Uterus (tissue), 4 donors: ENCODE results near the gene DENND4C. TPM values are rescaled to one million over a fixed set of nuclear protein-coding genes. Genes with fewer than 3 reads are reported as not detected.

Experiments
- DNase-seq, 2 donors: peaks; one replicate each; pipeline ENCODE4 v3.0.0-alpha.2; 2019 to 2020
- H3K27ac ChIP-seq, 2 donors: fragments of 200-600 bp; sonication (generic); 1 replicate in 1 of 2; 2 replicates in 1 of 2; pipeline ENCODE4 v1.5.1; 2016 to 2018
- H3K27me3 ChIP-seq, 2 donors: fragments of 200-600 bp; sonication (generic); one replicate each; pipeline ENCODE4 v1.5.1; 2018 to 2019; ENCODE audit warnings: control low read depth in 1 of 2
- H3K36me3 ChIP-seq, 2 donors: fragments of 200-600 bp; sonication (generic); one replicate each; pipeline ENCODE4 v1.5.1; 2019; ENCODE audit warnings: control low read depth in 1 of 2
- H3K4me1 ChIP-seq, 2 donors: fragments of 200-600 bp; sonication (generic); one replicate each; pipeline ENCODE4 v1.5.1; 2018 to 2019; ENCODE audit warnings: control low read depth in 1 of 2
- H3K4me3 ChIP-seq, 2 donors: fragments of 200-600 bp; sonication (generic); 1 replicate in 1 of 2; 2 replicates in 1 of 2; pipeline ENCODE4 v1.5.1; 2018 to 2019; ENCODE audit warnings: mild to moderate bottlenecking in 1 of 2
- H3K9me3 ChIP-seq, 2 donors: fragments of 200-600 bp; sonication (generic); one replicate each; pipeline ENCODE4 v1.5.1; 2019; ENCODE audit warnings: control low read depth in 1 of 2
- CTCF ChIP-seq, 4 experiments: fragments of 200-600 bp in 2 of 4; fragments of 450-650 bp in 2 of 4; sonication (generic) in 2 of 4; IDR thresholded peaks; one replicate each; pipeline ENCODE4 v1.5.1; 2016 to 2019; ENCODE audit warnings: antibody characterized with exemption in 4 of 4, mild to moderate bottlenecking in 2 of 4, moderate library complexity in 1 of 4
- POLR2A ChIP-seq, 2 donors: fragments of 450-650 bp; IDR thresholded peaks; one replicate each; pipeline ENCODE4 v1.6.1; 2016; ENCODE audit warnings: antibody characterized with exemption in 2 of 2, mild to moderate bottlenecking in 1 of 2, moderate library complexity in 1 of 2
- intact Hi-C: fragments of 100-400 bp; cut with DNase I; formaldehyde crosslinking; loops from one replicate; pipeline ENCODE4 v1.15.1; 2023; ENCODE audit warnings: low total_unique reads
- total RNA-seq, 4 donors: library from RNA; depleted of rRNA in 3 of 4; stranded (reverse); fragments of >200 nt in 3 of 4; gene quantifications; one replicate each; pipeline versions ENCODE4 v1.1.0 to v1.2.4, GENCODE V29; 2014 to 2023
- donor health status: DM: yes; HTN: yes; CAD: no.

Gene DENND4C
- total RNA-seq, 4 donors from 2014 or later = 101 to 161 (median 133) TPM

DNA sequence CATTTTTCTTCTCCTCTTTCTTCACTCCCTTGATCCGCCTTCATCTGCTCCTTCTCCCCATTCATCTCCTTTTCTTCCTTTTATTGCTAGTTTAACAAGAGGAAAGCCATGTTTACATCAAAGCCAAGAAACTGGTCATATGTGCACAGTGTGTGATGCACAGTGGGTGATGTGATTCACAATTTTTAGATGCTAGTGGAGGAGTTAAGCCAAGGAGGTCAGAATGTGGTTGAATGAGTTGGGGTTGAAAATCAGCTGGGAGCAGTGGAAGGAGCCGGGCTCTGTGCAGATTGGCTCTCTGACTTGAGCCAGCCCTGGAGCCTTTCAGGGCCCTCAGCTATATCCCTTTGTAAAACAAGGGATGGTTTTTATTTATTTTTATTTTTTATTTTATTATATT, 185.7 kb downstream of the DENND4C start:
- TF ChIP-seq CTCF (IDR thresholded peaks at IDR 0.05) = no peak
- no peak for TF ChIP-seq POLR2A (IDR thresholded peaks at IDR 0.05)
- intact Hi-C loops = no loop called here
- Histone ChIP-seq H3K9me3 (no peaks in the 10 kb centered on the region), H3K36me3 (no peaks in the 10 kb centered on the region), H3K27ac (no peak overlapping the region), H3K4me1 (no peaks in the 10 kb centered on the region), H3K4me3 (no peak overlapping the region), H3K27me3 (no peaks in the 10 kb centered on the region)
- DNase-seq = no peak

GRCh38 chr9:19420877-19421276, 190.4 kb downstream of the DENND4C start:
- H3K27ac ChIP-seq = no peak overlapping the region
- no peaks in the 10 kb centered on the region for H3K27me3 ChIP-seq
- no peak overlapping the region for H3K4me3 ChIP-seq
- TF ChIP-seq CTCF (IDR thresholded peaks at IDR 0.05) (no peak), POLR2A (IDR thresholded peaks at IDR 0.05) (no peak)
- intact Hi-C loops = no loop called here
- DNase-seq = no peak
- H3K36me3 ChIP-seq = no peaks in the 10 kb centered on the region
- H3K9me3 ChIP-seq = no peaks in the 10 kb centered on the region
- no peaks in the 10 kb centered on the region for H3K4me1 ChIP-seq

Other genes starting within 250 kb of the DENND4C start
- gene SAXO1, start 197.5 kb upstream of the DENND4C start, total RNA-seq = under 1 TPM in 2 of 4 donors, not detected in 2; 0.14 to 0.37 TPM
- gene RRAGA, start 181.3 kb upstream of the DENND4C start, total RNA-seq = 100 to 1,000 TPM in 1 of 4 donors, 10 to 100 TPM in 3; 37.1 to 108 (median 62.5) TPM
- gene HAUS6, start 127.8 kb upstream of the DENND4C start, total RNA-seq = 10 to 100 TPM in 3 of 4 donors, 1 to 10 TPM in 1; 1.5 to 26.0 (median 14.4) TPM
- 100 to 1,000 TPM in 2 of 4 donors, 10 to 100 TPM in 2; 14.1 to 188 (median 91.8) TPM for gene PLIN2, start 103.2 kb upstream of the DENND4C start, total RNA-seq
- 1,000 to 10,000 TPM; 1,254 to 4,841 (median 2,523) TPM for gene RPS6, start 149.5 kb downstream of the DENND4C start, total RNA-seq
- gene ACER2, start 178.3 kb downstream of the DENND4C start, total RNA-seq = 10 to 100 TPM in 1 of 4 donors, 1 to 10 TPM in 3; 2.8 to 13.5 (median 6.9) TPM